PC-3 (cell line): ENCODE results near the gene TSNAX. TPM values are rescaled to one million over a fixed set of nuclear protein-coding genes. Genes with fewer than 3 reads are reported as not detected.

Experiments used
- ATAC-seq: fragments of 200-7000 bp; cut with Tn5 transposase; 2 replicates; pipeline ENCODE4 v1.9.1; 2020; ENCODE audit warnings: mild to moderate bottlenecking, moderate library complexity
- BruUV-seq: library from RNA; stranded (reverse); fragments of 400-500 nt; replicated peaks from 2 replicates; lab custom pipeline; 2021; lab: Mats Ljungman, UMichigan
- CTCF ChIA-PET: fragments of 300-600 bp; sonication (Branson Sonifier 250); formaldehyde crosslinking; loops from one replicate; lab custom pipeline; 2022; ENCODE audit warnings: antibody characterized with exemption; lab: Charles Lee
- POLR2A ChIA-PET: fragments of 300-600 bp; sonication (Branson Sonifier 250); formaldehyde crosslinking; loops from one replicate; lab custom pipeline; 2022; ENCODE audit warnings: antibody characterized with exemption; ENCODE audit not compliant: unreplicated experiment; lab: Charles Lee
- DNase-seq: peaks from one replicate; pipeline ENCODE4 v3.0.0-alpha.2; 2015
- H2AFZ ChIP-seq: fragments of 300-600 bp; sonication (generic); 2 replicates; pipeline ENCODE4 v1.6.0; 2016; ENCODE audit warnings: antibody characterized with exemption, low read length
- H3F3A ChIP-seq: fragments of 300-600 bp; sonication (generic); one replicate; pipeline ENCODE4 v1.6.0; 2017; ENCODE audit warnings: antibody characterized with exemption, low read length, control low read depth, mild to moderate bottlenecking; ENCODE audit not compliant: unreplicated experiment
- H3K27ac ChIP-seq: fragments of 300-600 bp; sonication (generic); 2 replicates; pipeline ENCODE4 v1.5.1; 2016; ENCODE audit warnings: mild to moderate bottlenecking, low read length
- H3K27me3 ChIP-seq: fragments of 300-600 bp; sonication (generic); 2 replicates; pipeline ENCODE4 v1.6.1; 2016; ENCODE audit warnings: low read length, mixed read lengths
- H3K36me3 ChIP-seq: fragments of 300-600 bp; sonication (generic); 2 replicates; pipeline ENCODE4 v1.6.1; 2016; ENCODE audit warnings: low read depth, mixed run types, low read length, mixed read lengths
- H3K4me1 ChIP-seq: fragments of 300-600 bp; sonication (generic); 2 replicates; pipeline ENCODE4 v1.5.1; 2016; ENCODE audit warnings: low read length; ENCODE audit not compliant: insufficient read depth
- H3K4me2 ChIP-seq: fragments of 300-600 bp; sonication (generic); 2 replicates; pipeline ENCODE4 v1.6.0; 2016; ENCODE audit warnings: low read length
- H3K4me3 ChIP-seq: fragments of 300-600 bp; sonication (generic); 2 replicates; pipeline ENCODE4 v1.5.1; 2016; ENCODE audit warnings: mild to moderate bottlenecking, low read length, mixed read lengths
- H3K79me2 ChIP-seq: fragments of 300-600 bp; sonication (generic); 2 replicates; pipeline ENCODE4 v1.6.1; 2017; ENCODE audit warnings: low read length, mixed read lengths
- H3K9ac ChIP-seq: fragments of 300-600 bp; sonication (generic); 2 replicates; pipeline ENCODE4 v1.6.0; 2016; ENCODE audit warnings: mild to moderate bottlenecking, low read length
- H3K9me2 ChIP-seq: fragments of 300-600 bp; sonication (generic); replicated peaks from 2 replicates; pipeline ENCODE4 v1.6.1; 2016; ENCODE audit warnings: mixed run types, low read length, mixed read lengths
- H3K9me3 ChIP-seq: fragments of 300-600 bp; sonication (generic); 2 replicates; pipeline ENCODE4 v1.6.1; 2016; ENCODE audit warnings: low read length, mixed read lengths
- H4K20me1 ChIP-seq: fragments of 300-600 bp; sonication (generic); 2 replicates; pipeline ENCODE4 v1.6.1; 2016; ENCODE audit warnings: low read length, mixed read lengths
- EZH2 ChIP-seq: fragments of 300-600 bp; sonication (generic); IDR thresholded peaks from one replicate; pipeline ENCODE4 v1.6.1; 2017; ENCODE audit warnings: antibody characterized with exemption, mild to moderate bottlenecking, low read length; ENCODE audit not compliant: unreplicated experiment
- EZH2phosphoT487 ChIP-seq: fragments of 300-600 bp; sonication (generic); IDR thresholded peaks from 2 replicates; pipeline ENCODE4 v1.6.1; 2018; ENCODE audit warnings: mild to moderate bottlenecking, antibody characterized with exemption, low read length, borderline replicate concordance
- intact Hi-C: fragments of 100-400 bp; cut with micrococcal nuclease; formaldehyde crosslinking; loops from 2 replicates; pipeline ENCODE4 v1.9.0; 2023
- total RNA-seq: library from RNA; depleted of rRNA; stranded (reverse); fragments of >200 nt; gene quantifications from 2 replicates; pipeline ENCODE4 v1.2.3, GENCODE V29; 2014
- TF ChIP-seq, protein P1 (sequence below): fragments of 300-600 bp; sonication (generic); conservative IDR thresholded peaks from 2 replicates; pipeline ENCODE4 v1.5.1; 2017; ENCODE audit warnings: antibody characterized with exemption, low read depth, mild to moderate bottlenecking, low read length

Gene TSNAX
- total RNA-seq, 1 experiment from 2014 or later: 33.1 TPM

DNA sequence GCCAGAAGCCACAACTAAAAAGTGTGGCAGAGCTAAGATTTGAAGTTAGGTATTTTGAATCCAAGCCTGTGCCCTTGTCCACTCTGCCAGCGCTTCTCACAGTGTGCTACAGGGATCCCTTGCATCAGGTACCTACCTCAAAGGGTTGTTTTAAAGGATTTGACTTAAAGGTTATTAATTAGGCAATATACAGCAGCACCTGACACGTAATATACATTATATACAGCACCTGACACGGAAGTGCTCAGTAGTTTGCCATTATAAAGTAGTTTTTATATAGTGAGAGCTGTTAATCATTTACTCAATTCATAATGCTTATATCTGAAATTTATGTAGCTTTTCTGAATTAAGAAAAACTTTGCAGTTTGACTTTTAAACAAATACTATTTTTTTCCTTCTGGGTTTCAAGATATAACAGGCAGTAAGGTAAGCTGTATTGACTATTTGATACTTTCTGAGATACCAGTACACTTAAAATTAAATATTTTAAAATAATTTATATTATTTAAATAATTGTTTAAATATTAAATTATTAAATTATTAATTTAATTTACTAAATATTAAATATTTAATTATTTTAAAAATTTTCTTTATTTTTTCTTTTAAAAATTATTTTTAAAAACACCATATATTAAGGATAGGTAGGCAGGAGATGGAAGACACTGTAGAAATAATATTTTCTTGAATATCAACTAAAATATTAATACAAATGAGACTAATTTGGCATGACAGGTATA, 33.3 kb downstream of the TSNAX start:
- no peak overlapping the region for H3K4me2 ChIP-seq
- no peaks in the 10 kb centered on the region for H3K9me3 ChIP-seq
- peaks cover 18% of the 10 kb centered on the region for H3K36me3 ChIP-seq
- H4K20me1 ChIP-seq: no peaks in the 10 kb centered on the region
- no peaks in the 10 kb centered on the region for H3K27me3 ChIP-seq
- H3F3A ChIP-seq: no peaks in the 10 kb centered on the region
- no peaks in the 10 kb centered on the region; the same call in 1 of the 2 replicates for H3K4me1 ChIP-seq
- TF ChIP-seq, protein P1, sequence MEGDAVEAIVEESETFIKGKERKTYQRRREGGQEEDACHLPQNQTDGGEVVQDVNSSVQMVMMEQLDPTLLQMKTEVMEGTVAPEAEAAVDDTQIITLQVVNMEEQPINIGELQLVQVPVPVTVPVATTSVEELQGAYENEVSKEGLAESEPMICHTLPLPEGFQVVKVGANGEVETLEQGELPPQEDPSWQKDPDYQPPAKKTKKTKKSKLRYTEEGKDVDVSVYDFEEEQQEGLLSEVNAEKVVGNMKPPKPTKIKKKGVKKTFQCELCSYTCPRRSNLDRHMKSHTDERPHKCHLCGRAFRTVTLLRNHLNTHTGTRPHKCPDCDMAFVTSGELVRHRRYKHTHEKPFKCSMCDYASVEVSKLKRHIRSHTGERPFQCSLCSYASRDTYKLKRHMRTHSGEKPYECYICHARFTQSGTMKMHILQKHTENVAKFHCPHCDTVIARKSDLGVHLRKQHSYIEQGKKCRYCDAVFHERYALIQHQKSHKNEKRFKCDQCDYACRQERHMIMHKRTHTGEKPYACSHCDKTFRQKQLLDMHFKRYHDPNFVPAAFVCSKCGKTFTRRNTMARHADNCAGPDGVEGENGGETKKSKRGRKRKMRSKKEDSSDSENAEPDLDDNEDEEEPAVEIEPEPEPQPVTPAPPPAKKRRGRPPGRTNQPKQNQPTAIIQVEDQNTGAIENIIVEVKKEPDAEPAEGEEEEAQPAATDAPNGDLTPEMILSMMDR: no peak
- no peak for TF ChIP-seq EZH2phosphoT487
- no peak for TF ChIP-seq EZH2
- ChIA-PET POLR2A (interaction anchor here (0.6 kb wide), 1 partner anchor 13 kb away, joined by 3 read pairs; no protein-coding TSS in a partner anchor), CTCF (no interaction called here)
- no peak overlapping the region for H3K9ac ChIP-seq
- H3K27ac ChIP-seq: no peak overlapping the region
- H3K79me2 ChIP-seq: no peaks in the 10 kb centered on the region; the same call in 1 of the 2 replicates
- no TSS peak for BruUV-seq
- ATAC-seq (no peak), DNase-seq (no peak)
- H3K4me3 ChIP-seq: no peak overlapping the region
- no peaks in the 10 kb centered on the region for H3K9me2 ChIP-seq
- H2AFZ ChIP-seq: no peak overlapping the region
- intact Hi-C loops: no loop called here

DNA sequence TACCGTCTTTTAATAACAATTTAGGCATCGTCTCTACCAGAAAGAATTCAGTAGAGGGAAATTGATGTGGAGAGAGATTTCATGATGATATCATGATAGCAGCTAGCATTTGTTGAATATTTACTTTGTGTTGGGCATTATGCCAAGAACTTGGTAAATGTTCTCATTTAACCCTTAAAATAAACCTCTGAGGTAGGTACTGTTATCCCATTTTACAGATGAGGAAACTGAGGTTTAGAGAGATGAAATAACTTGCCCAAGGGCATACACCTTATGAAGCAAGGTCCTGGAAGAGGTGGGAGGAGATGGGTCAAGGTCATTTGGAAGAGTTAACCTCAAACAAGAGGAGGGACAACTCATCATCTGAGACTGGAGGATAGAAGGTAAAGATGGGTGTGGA, 34.8 kb downstream of the TSNAX start:
- CTCF ChIA-PET: no interaction called here
- Histone ChIP-seq H3K9me3 (no peaks in the 10 kb centered on the region), H3K4me2 (no peak overlapping the region), H3K4me1 (no peaks in the 10 kb centered on the region; the same call in 1 of the 2 replicates), H2AFZ (no peak overlapping the region), H4K20me1 (no peaks in the 10 kb centered on the region), H3K4me3 (no peak overlapping the region), H3K27me3 (no peaks in the 10 kb centered on the region), H3K9ac (no peak overlapping the region), H3K36me3 (peaks cover 25% of the 10 kb centered on the region), H3F3A (no peaks in the 10 kb centered on the region), H3K9me2 (no peaks in the 10 kb centered on the region), H3K27ac (no peak overlapping the region), H3K79me2 (no peaks in the 10 kb centered on the region; the same call in 1 of the 2 replicates)
- DNase-seq (no peak), ATAC-seq (no peak)
- intact Hi-C loops: no loop called here
- POLR2A ChIA-PET: no interaction called here
- TF ChIP-seq, protein P1: no peak
- TF ChIP-seq EZH2 (no peak), EZH2phosphoT487 (no peak)
- BruUV-seq: no TSS peak

DNA sequence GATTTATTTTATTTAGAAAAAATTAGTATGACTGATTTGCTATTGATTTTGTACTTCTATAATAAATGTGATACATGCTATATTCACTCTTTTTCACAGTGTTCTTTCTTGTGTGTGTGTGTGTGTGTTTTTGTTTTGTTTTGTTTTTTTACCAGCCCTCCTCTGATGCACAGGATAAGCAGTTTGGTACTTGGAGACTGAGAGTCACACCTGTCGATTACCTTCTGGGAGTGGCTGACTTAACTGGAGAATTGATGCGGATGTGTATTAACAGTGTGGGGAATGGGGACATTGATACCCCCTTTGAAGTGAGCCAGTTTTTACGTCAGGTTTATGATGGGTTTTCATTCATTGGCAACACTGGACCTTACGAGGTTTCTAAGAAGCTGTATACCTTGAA, 35.9 kb downstream of the TSNAX start:
- no peaks in the 10 kb centered on the region for H3K9me3 ChIP-seq
- no peaks in the 10 kb centered on the region for H4K20me1 ChIP-seq
- no peak overlapping the region for H3K27ac ChIP-seq
- no peaks in the 10 kb centered on the region; the same call in 1 of the 2 replicates for H3K79me2 ChIP-seq
- no peaks in the 10 kb centered on the region for H3K9me2 ChIP-seq
- H3K27me3 ChIP-seq: no peaks in the 10 kb centered on the region
- no peaks in the 10 kb centered on the region for H3K4me1 ChIP-seq
- H3K4me2 ChIP-seq: no peak overlapping the region
- no peak overlapping the region for H3K4me3 ChIP-seq
- peaks cover 25% of the 10 kb centered on the region for H3K36me3 ChIP-seq
- no TSS peak for BruUV-seq
- POLR2A ChIA-PET: no interaction called here
- CTCF ChIA-PET: no interaction called here
- DNase-seq: no peak
- intact Hi-C loops: no loop called here
- no peak overlapping the region for H2AFZ ChIP-seq
- TF ChIP-seq EZH2phosphoT487: no peak
- TF ChIP-seq EZH2: no peak
- TF ChIP-seq, protein P1: no peak
- H3F3A ChIP-seq: no peaks in the 10 kb centered on the region
- no peak for ATAC-seq
- H3K9ac ChIP-seq: no peak overlapping the region
